H1 (cell line): Measurements from ENCODE around the gene ARHGEF4. TPM values are rescaled to one million over a fixed set of nuclear protein-coding genes. Genes with fewer than 3 reads are reported as not detected.

Source experiments
- CTCF ChIA-PET: fragments of 300-600 bp; sonication (Branson Sonifier 250); formaldehyde crosslinking; loops from one replicate; lab custom pipeline; 2021; ENCODE audit not compliant: partially characterized antibody; lab: Charles Lee
- POLR2A ChIA-PET: fragments of 300-600 bp; sonication (Branson Sonifier 250); formaldehyde crosslinking; loops from one replicate; lab custom pipeline; 2021; ENCODE audit warnings: inconsistent platforms; ENCODE audit not compliant: partially characterized antibody; lab: Charles Lee
- DNase-seq, 2 experiments: peaks; one replicate each; pipeline versions ENCODE4 v3.0.0 to v3.0.0-alpha.2; 2010 to 2022; ENCODE audit warnings: low spot score in 2 of 2, low read depth in 1 of 2, mixed read lengths in 1 of 2
- FAIRE-seq: peaks from 2 replicates; lab custom pipeline; 2011; peaks lifted over from hg19 to GRCh38; lab: Jason Lieb, UNC
- H2AFZ ChIP-seq: 2 replicates; pipeline ENCODE4 v1.8.1; 2012; ENCODE audit warnings: low read length, inconsistent platforms
- H2AK5ac ChIP-seq: 2 replicates; pipeline ENCODE4 v1.6.1; 2013; ENCODE audit warnings: low read depth, low read length
- H2BK120ac ChIP-seq: replicated peaks from 2 replicates; pipeline ENCODE3; 2013; ENCODE audit warnings: low read depth, low read length, inconsistent platforms
- H2BK12ac ChIP-seq: 2 replicates; pipeline ENCODE4 v1.6.1; 2013; ENCODE audit warnings: low read depth, low read length
- H2BK15ac ChIP-seq: 2 replicates; pipeline ENCODE4 v1.6.1; 2013; ENCODE audit warnings: low read length
- H2BK20ac ChIP-seq: 2 replicates; pipeline ENCODE4 v1.6.1; 2013; ENCODE audit warnings: low read length
- H2BK5ac ChIP-seq: 2 replicates; pipeline ENCODE4 v1.6.1; 2013; ENCODE audit warnings: low read depth, low read length
- H3K14ac ChIP-seq: 2 replicates; pipeline ENCODE4 v1.6.1; 2013; ENCODE audit warnings: inconsistent platforms; ENCODE audit not compliant: insufficient read length
- H3K18ac ChIP-seq: 2 replicates; pipeline ENCODE4 v1.6.1; 2013; ENCODE audit warnings: low read length; ENCODE audit errors: extremely low read depth
- H3K23ac ChIP-seq: 2 replicates; pipeline ENCODE4 v1.6.1; 2013; ENCODE audit warnings: inconsistent platforms; ENCODE audit not compliant: insufficient read length
- H3K23me2 ChIP-seq: 2 replicates; pipeline ENCODE4 v1.6.1; 2013; ENCODE audit warnings: low read depth, low read length
- H3K27ac ChIP-seq: 2 replicates; pipeline ENCODE4 v1.6.1; 2011; ENCODE audit warnings: low read depth, low read length, inconsistent platforms
- H3K27me3 ChIP-seq, 4 experiments: replicated peaks in 1 of 4; 1 replicate in 1 of 4; 2 replicates in 3 of 4; pipeline versions ENCODE4 v1.6.1 to v1.8.1; 2011 to 2013; ENCODE audit warnings: low read length in 3 of 4, mild to moderate bottlenecking in 3 of 4, inconsistent platforms in 2 of 4, mixed read lengths in 2 of 4, moderate library complexity in 1 of 4; ENCODE audit not compliant: control insufficient read depth in 3 of 4, insufficient read depth in 3 of 4; ENCODE audit errors: extremely low read depth in 1 of 4
- H3K36me3 ChIP-seq, 4 experiments: 2 replicates each; pipeline versions ENCODE4 v1.6.1 to v1.8.1; 2011 to 2013; ENCODE audit warnings: mild to moderate bottlenecking in 4 of 4, low read length in 3 of 4, moderate library complexity in 2 of 4, control low read depth in 1 of 4, inconsistent platforms in 1 of 4; ENCODE audit not compliant: insufficient read depth in 4 of 4, control insufficient read depth in 2 of 4
- H3K4ac ChIP-seq: replicated peaks from 2 replicates; pipeline ENCODE3; 2013; ENCODE audit warnings: low read length, low read depth, mixed read lengths, inconsistent platforms; ENCODE audit not compliant: insufficient read length
- H3K4me1 ChIP-seq, 4 experiments: replicated peaks in 1 of 4; 1 replicate in 1 of 4; 2 replicates in 3 of 4; pipeline versions ENCODE4 v1.6.1 to v1.8.1; 2011 to 2013; ENCODE audit warnings: low read length in 3 of 4, inconsistent platforms in 2 of 4, mixed read lengths in 1 of 4; ENCODE audit not compliant: insufficient read depth in 4 of 4, control insufficient read depth in 3 of 4
- H3K4me2 ChIP-seq, 2 experiments: 2 replicates each; pipeline versions ENCODE4 v1.6.1 to v1.8.1; 2011 to 2013; ENCODE audit warnings: low read depth in 2 of 2, low read length in 2 of 2, control low read depth in 1 of 2, inconsistent platforms in 1 of 2, mild to moderate bottlenecking in 1 of 2; ENCODE audit not compliant: insufficient read depth in 1 of 2
- H3K4me3 ChIP-seq, 4 experiments: fragments of 200-600, 300-600 bp in 1 of 4; sonication (generic), shearing (Covaris generic), sonication (Bioruptor Twin) in 1 of 4; 2 replicates each; pipeline versions ENCODE4 v1.5.1 to v1.8.1; 2011 to 2016; ENCODE audit warnings: low read length in 4 of 4, low read depth in 3 of 4, control low read depth in 2 of 4, inconsistent platforms in 2 of 4, mild to moderate bottlenecking in 2 of 4, mixed read lengths in 1 of 4, moderate library complexity in 1 of 4; ENCODE audit not compliant: insufficient read depth in 2 of 4; ENCODE audit errors: extremely low read depth in 1 of 4
- H3K56ac ChIP-seq: replicated peaks from 2 replicates; pipeline ENCODE3; 2013; ENCODE audit warnings: low read depth, mild to moderate bottlenecking, mixed read lengths, low read length, inconsistent platforms; ENCODE audit not compliant: insufficient read length
- H3K79me1 ChIP-seq: 2 replicates; pipeline ENCODE4 v1.6.1; 2013; ENCODE audit warnings: low read depth, low read length, control low read depth
- H3K79me2 ChIP-seq, 2 experiments: 2 replicates each; pipeline versions ENCODE4 v1.6.1 to v1.8.1; 2012 to 2013; ENCODE audit warnings: low read length in 2 of 2, mild to moderate bottlenecking in 2 of 2, inconsistent platforms in 1 of 2; ENCODE audit not compliant: insufficient read depth in 2 of 2, control insufficient read depth in 1 of 2
- H3K9ac ChIP-seq, 4 experiments: replicated peaks in 1 of 4; 1 replicate in 1 of 4; 2 replicates in 3 of 4; pipeline versions ENCODE4 v1.6.1 to v1.8.1; 2011 to 2013; ENCODE audit warnings: low read depth in 3 of 4, low read length in 3 of 4, control low read depth in 2 of 4, mild to moderate bottlenecking in 2 of 4, moderate library complexity in 2 of 4, inconsistent platforms in 1 of 4; ENCODE audit errors: extremely low read depth in 1 of 4
- H3K9me3 ChIP-seq, 2 experiments: 2 replicates each; pipeline versions ENCODE4 v1.6.1 to v1.8.1; 2012 to 2013; ENCODE audit warnings: mild to moderate bottlenecking in 2 of 2, moderate library complexity in 2 of 2, control low read depth in 1 of 2, inconsistent platforms in 1 of 2, low read depth in 1 of 2, low read length in 1 of 2, mixed read lengths in 1 of 2; ENCODE audit not compliant: insufficient read depth in 2 of 2
- H4K20me1 ChIP-seq, 2 experiments: replicated peaks in 1 of 2; 2 replicates each; pipeline versions ENCODE3 to v1.8.1; 2011 to 2013; ENCODE audit warnings: inconsistent platforms in 2 of 2, low read length in 2 of 2, mild to moderate bottlenecking in 1 of 2; ENCODE audit not compliant: insufficient read depth in 2 of 2, control insufficient read depth in 1 of 2
- H4K5ac ChIP-seq: 2 replicates; pipeline ENCODE4 v1.6.1; 2013; ENCODE audit warnings: low read length, low read depth, mixed read lengths, inconsistent platforms; ENCODE audit not compliant: insufficient read length
- H4K8ac ChIP-seq: 2 replicates; pipeline ENCODE4 v1.8.0; 2013; ENCODE audit warnings: mild to moderate bottlenecking, moderate library complexity, low read length, inconsistent platforms; ENCODE audit not compliant: insufficient read depth; ENCODE audit errors: extremely low read depth
- H4K91ac ChIP-seq: replicated peaks from 2 replicates; pipeline ENCODE3; 2013; ENCODE audit warnings: low read length, mixed read lengths, inconsistent platforms; ENCODE audit not compliant: insufficient read length
- BRCA1 ChIP-seq: IDR thresholded peaks from 2 replicates; pipeline ENCODE4 v1.6.1; 2012; ENCODE audit warnings: low read depth, low read length, improper control_type of control experiment
- RNF2 ChIP-seq: fragments of 200-900, 300-1000 bp; sonication (generic); IDR thresholded peaks from 2 replicates; pipeline ENCODE4 v1.7.1; 2016; ENCODE audit warnings: borderline replicate concordance, low read depth, mild to moderate bottlenecking, antibody characterized with exemption, low read length; ENCODE audit not compliant: poor library complexity, severe bottlenecking; ENCODE audit errors: missing control alignments
- WGBS, 2 experiments: shearing (Covaris generic) in 1 of 2; methylation state at CpG; one replicate each; pipeline versions ENCODE4 v1.1.6 to v1.1.7; 2013 to 2015; ENCODE audit warnings: low lambda C conversion rate in 2 of 2, mixed read lengths in 2 of 2, inconsistent platforms in 1 of 2, low coverage in 1 of 2, missing lambda C conversion rate in 1 of 2; ENCODE audit not compliant: insufficient replicate concordance in 2 of 2, insufficient coverage in 1 of 2, insufficient read length in 1 of 2; ENCODE audit errors: extremely low coverage in 1 of 2, missing lambda C conversion rate in 1 of 2; 5-methylcytosine and 5-hydroxymethylcytosine counted together
- polyA plus RNA-seq, 7 experiments: library from polyadenylated mRNA; depleted of rRNA in 3 of 7; stranded (reverse) in 5 of 7; unstranded in 2 of 7; fragments of >200 nt in 5 of 7; fragments of 200-250 nt in 2 of 7; gene quantifications; 1 replicate in 5 of 7; 2 replicates in 1 of 7; 4 replicates in 1 of 7; pipeline versions ENCODE4 v1.2.1 to v1.2.3, GENCODE V29; 2011 to 2013; ENCODE audit warnings: missing spikeins in 2 of 7, mixed read lengths in 2 of 7
- total RNA-seq: library from RNA; stranded (reverse); fragmentation: NEBNext Ultra II Directional; extraction: Animal tissue kit (Norgen Biotek cat#: 25700); gene quantifications from 2 replicates; pipeline ENCODE4 v1.2.1, GENCODE V29; 2021

The ARHGEF4 gene
- total and polyA plus RNA-seq, 2 of the 8 experiments (the other 6 are each of a cell fraction or from before 2014, with no cell fraction given) = 10.6 to 14.6 TPM

GRCh38 chr2:130986890-130987493 lies 150.3 kb downstream of the ARHGEF4 start:
- peaks cover 5% of the 10 kb centered on the region for H3K23me2 ChIP-seq
- no peak overlapping the region for H4K91ac ChIP-seq
- H2BK15ac ChIP-seq = no peak overlapping the region
- H2BK12ac ChIP-seq = no peak overlapping the region
- peaks cover 0 to 3% of the 10 kb centered on the region in 2 experiments; a peak in 1 of 4 replicates for H3K9me3 ChIP-seq
- H3K36me3 ChIP-seq = no peaks in the 10 kb centered on the region
- no peak overlapping the region for H4K5ac ChIP-seq
- no peak overlapping the region for H2BK20ac ChIP-seq
- H3K4ac ChIP-seq = no peak overlapping the region
- no peak overlapping the region for H3K9ac ChIP-seq
- H3K79me1 ChIP-seq = no peaks in the 10 kb centered on the region
- no peak overlapping the region for H3K18ac ChIP-seq
- 85% methylated on average over 11 of the region's 11 CpGs; no CpG with 5 or more reads in 1 of the 2 experiments for WGBS, 2 experiments
- no peak overlapping the region for H3K56ac ChIP-seq
- H3K14ac ChIP-seq = no peak overlapping the region
- H3K4me2 ChIP-seq = no peak overlapping the region
- H4K20me1 ChIP-seq = peaks cover 0 to 5% of the 10 kb centered on the region in 2 experiments
- ChIA-PET CTCF (interaction anchor here (0.6 to 1.6 kb wide), 5 partner anchors 8 to 96 kb away, joined by 3 to 7 read pairs (median 3); no protein-coding TSS in a partner anchor), POLR2A (no interaction called here)
- H3K23ac ChIP-seq = no peak overlapping the region
- DNase-seq (no peak), FAIRE-seq (no peak)
- no peak overlapping the region for H2BK5ac ChIP-seq
- no peak overlapping the region for H4K8ac ChIP-seq
- no peak overlapping the region for H3K27ac ChIP-seq
- no peak overlapping the region for H2AK5ac ChIP-seq
- no peaks in the 10 kb centered on the region for H3K79me2 ChIP-seq
- no peak overlapping the region for H2AFZ ChIP-seq
- H2BK120ac ChIP-seq = no peak overlapping the region
- H3K27me3 ChIP-seq = no peaks in the 10 kb centered on the region
- no peaks in the 10 kb centered on the region for H3K4me1 ChIP-seq
- H3K4me3 ChIP-seq = no peak overlapping the region
- no peak for TF ChIP-seq BRCA1
- TF ChIP-seq RNF2 = no peak
